ENCODE measurements around the gene PCSK1. TPM values are rescaled to one million over a fixed set of nuclear protein-coding genes. Genes with fewer than 3 reads are reported as not detected.

The PCSK1 gene
- total and polyA plus RNA-seq, 2 experiments from 2014 or later: 0.08 to 0.90 TPM

DNA sequence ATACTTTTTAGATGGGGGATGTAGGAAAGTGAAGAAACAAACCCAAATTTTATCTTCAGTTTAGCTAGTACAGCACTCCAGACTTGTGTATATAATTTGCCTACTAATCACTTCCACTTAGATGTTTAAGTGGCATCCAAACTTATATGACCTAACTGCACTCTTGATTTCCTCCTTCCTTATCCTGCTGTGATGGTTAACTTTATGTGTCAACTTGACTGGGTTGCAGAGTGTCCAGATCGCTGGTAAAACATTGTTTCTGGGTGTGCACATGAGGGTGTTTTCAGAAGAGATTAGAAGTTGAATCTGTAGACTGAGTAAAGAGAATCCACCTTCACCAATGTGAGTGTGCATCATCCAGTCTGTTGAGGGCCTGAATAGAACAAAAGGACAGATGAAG, 79.8 kb downstream of the PCSK1 start:
- H2AFZ ChIP-seq: no peak overlapping the region
- no peak for DNase-seq (ENCODE audit: low spot score)
- no peak overlapping the region for H3K27ac ChIP-seq
- no peaks in the 10 kb centered on the region for H3K9me2 ChIP-seq (replicated peaks; ENCODE audit: insufficient read depth)
- no peaks in the 10 kb centered on the region for H4K20me1 ChIP-seq (ENCODE audit: insufficient read depth, poor library complexity, severe bottlenecking)
- H3K4me2 ChIP-seq: no peak overlapping the region
- H3K79me2 ChIP-seq: no peaks in the 10 kb centered on the region
- H3K27me3 ChIP-seq: no peaks in the 10 kb centered on the region
- 58% methylated on average over 1 of the region's 1 CpG for WGBS (ENCODE audit: low lambda C conversion rate, missing lambda C conversion rate)
- no peaks in the 10 kb centered on the region for H3K9me3 ChIP-seq (ENCODE audit: low read depth)
- no peak for TF ChIP-seq EZH2 (IDR thresholded peaks at IDR 0.05; ENCODE audit: borderline replicate concordance)
- TF ChIP-seq, protein P1, sequence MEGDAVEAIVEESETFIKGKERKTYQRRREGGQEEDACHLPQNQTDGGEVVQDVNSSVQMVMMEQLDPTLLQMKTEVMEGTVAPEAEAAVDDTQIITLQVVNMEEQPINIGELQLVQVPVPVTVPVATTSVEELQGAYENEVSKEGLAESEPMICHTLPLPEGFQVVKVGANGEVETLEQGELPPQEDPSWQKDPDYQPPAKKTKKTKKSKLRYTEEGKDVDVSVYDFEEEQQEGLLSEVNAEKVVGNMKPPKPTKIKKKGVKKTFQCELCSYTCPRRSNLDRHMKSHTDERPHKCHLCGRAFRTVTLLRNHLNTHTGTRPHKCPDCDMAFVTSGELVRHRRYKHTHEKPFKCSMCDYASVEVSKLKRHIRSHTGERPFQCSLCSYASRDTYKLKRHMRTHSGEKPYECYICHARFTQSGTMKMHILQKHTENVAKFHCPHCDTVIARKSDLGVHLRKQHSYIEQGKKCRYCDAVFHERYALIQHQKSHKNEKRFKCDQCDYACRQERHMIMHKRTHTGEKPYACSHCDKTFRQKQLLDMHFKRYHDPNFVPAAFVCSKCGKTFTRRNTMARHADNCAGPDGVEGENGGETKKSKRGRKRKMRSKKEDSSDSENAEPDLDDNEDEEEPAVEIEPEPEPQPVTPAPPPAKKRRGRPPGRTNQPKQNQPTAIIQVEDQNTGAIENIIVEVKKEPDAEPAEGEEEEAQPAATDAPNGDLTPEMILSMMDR (IDR thresholded peaks at IDR 0.05; ENCODE audit: poor library complexity): no peak
- TF ChIP-seq EZH2phosphoT487 (IDR thresholded peaks at IDR 0.05; ENCODE audit: low read depth, severe bottlenecking, unreplicated experiment): no peak
- H3K4me3 ChIP-seq: no peak overlapping the region
- H3K36me3 ChIP-seq (replicated peaks; ENCODE audit: insufficient read depth, low read depth): no peaks in the 10 kb centered on the region
- peaks cover 4% of the 10 kb centered on the region for H3K4me1 ChIP-seq (ENCODE audit: insufficient read depth)

DNA sequence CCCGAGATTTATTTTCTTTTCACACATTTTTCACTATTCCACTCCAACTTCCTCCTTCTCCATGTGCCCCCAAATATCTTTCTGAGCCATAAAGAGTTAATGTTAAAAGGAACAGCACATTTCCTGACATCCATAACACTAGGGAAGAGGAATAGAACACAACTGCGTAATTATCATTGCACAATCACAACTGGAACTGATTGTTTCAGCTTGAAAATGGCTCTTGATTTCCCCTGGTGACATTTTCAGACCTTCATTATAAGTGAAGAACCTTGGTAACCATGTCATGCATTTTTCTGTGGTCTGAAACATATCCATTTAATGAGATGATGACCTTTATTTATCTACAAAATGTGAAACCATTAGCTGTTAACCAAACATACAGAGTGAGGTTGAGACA, 82.4 kb downstream of the PCSK1 start:
- Histone ChIP-seq H3K79me2 (no peaks in the 10 kb centered on the region), H3K27ac (no peak overlapping the region), H4K20me1 (ENCODE audit: insufficient read depth, poor library complexity, severe bottlenecking) (no peaks in the 10 kb centered on the region), H2AFZ (no peak overlapping the region), H3K27me3 (no peaks in the 10 kb centered on the region), H3K9me3 (ENCODE audit: low read depth) (no peaks in the 10 kb centered on the region), H3K4me3 (no peak overlapping the region), H3K9me2 (replicated peaks; ENCODE audit: insufficient read depth) (no peaks in the 10 kb centered on the region), H3K4me2 (peak overlapping the region; percentile 15), H3K4me1 (ENCODE audit: insufficient read depth) (peaks cover 4% of the 10 kb centered on the region), H3K36me3 (replicated peaks; ENCODE audit: insufficient read depth, low read depth) (no peaks in the 10 kb centered on the region)
- WGBS (ENCODE audit: low lambda C conversion rate, missing lambda C conversion rate): 67% methylated on average over 2 of the region's 2 CpGs
- TF ChIP-seq, protein P1 (IDR thresholded peaks at IDR 0.05; ENCODE audit: poor library complexity): no peak
- TF ChIP-seq EZH2 (IDR thresholded peaks at IDR 0.05; ENCODE audit: borderline replicate concordance) (no peak), EZH2phosphoT487 (IDR thresholded peaks at IDR 0.05; ENCODE audit: low read depth, severe bottlenecking, unreplicated experiment) (no peak)
- no peak for DNase-seq (ENCODE audit: low spot score)

DNA sequence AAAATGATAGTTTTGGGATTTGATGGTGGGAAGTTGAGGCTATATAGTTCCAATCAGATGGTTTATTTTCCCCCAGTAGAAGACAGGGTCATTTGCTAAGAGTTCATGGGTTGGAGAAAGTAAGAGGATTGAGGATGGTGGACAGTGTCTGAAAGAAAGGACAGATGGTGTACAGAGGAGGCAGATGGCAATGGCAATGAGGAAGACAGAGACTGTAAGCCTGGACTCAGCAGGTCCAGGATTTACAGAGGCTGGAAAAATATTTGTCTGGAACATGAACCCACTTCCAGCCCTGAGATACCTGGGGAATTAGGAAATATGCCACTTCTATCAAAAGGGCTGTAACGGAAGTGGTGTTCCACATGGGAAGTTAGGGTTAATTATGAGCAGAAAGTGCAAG, 84.5 kb downstream of the PCSK1 start:
- H3K9me2 ChIP-seq (replicated peaks; ENCODE audit: insufficient read depth): no peaks in the 10 kb centered on the region
- H3K79me2 ChIP-seq: no peaks in the 10 kb centered on the region
- TF ChIP-seq, protein P1 (IDR thresholded peaks at IDR 0.05; ENCODE audit: poor library complexity): no peak
- TF ChIP-seq EZH2 (IDR thresholded peaks at IDR 0.05; ENCODE audit: borderline replicate concordance): no peak
- TF ChIP-seq EZH2phosphoT487 (IDR thresholded peaks at IDR 0.05; ENCODE audit: low read depth, severe bottlenecking, unreplicated experiment): no peak
- no peaks in the 10 kb centered on the region for H3K9me3 ChIP-seq (ENCODE audit: low read depth)
- H3K4me1 ChIP-seq (ENCODE audit: insufficient read depth): peaks cover 4% of the 10 kb centered on the region
- no peaks in the 10 kb centered on the region for H3K36me3 ChIP-seq (replicated peaks; ENCODE audit: insufficient read depth, low read depth)
- H2AFZ ChIP-seq: no peak overlapping the region
- no peak overlapping the region for H3K27ac ChIP-seq
- 97% methylated on average over 1 of the region's 1 CpG for WGBS (ENCODE audit: low lambda C conversion rate, missing lambda C conversion rate)
- H4K20me1 ChIP-seq (ENCODE audit: insufficient read depth, poor library complexity, severe bottlenecking): no peaks in the 10 kb centered on the region
- no peak overlapping the region for H3K4me2 ChIP-seq
- H3K4me3 ChIP-seq: no peak overlapping the region
- no peaks in the 10 kb centered on the region for H3K27me3 ChIP-seq
- no peak for DNase-seq (ENCODE audit: low spot score)
